ENCODE measurements around the gene RAE1. TPM values are rescaled to one million over a fixed set of nuclear protein-coding genes. Genes with fewer than 3 reads are reported as not detected.

RAE1 gene
- total RNA-seq, 1 donor = 24.6 TPM

DNA sequence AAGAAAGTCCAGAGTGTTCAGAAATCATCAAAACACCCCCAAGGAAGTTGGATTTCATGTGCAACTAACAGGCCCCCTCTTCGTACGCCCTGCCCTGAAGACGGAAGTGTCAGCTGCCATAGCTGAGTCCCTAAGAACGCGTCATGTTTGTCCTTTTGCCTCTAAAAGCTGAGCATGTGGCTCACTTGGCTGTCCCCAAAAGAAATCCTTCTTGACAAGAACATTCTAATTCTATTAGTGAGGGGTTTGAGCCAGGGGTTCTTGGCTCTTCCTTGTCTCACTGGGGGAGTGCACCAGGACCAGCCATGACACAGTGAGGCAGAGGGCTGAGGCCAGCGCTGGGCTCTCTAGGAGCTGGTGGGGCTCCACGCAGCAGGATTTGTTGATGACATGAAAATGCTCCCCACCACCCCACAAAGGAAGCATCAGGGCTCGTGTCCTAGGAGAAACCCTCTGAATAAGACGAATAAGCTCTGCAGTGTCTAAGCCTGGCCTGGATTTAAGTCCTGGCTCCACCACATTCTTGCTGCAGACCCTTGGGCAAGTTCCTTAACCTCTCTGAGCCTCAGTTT is 41.4 kb upstream of the RAE1 start:
- H3K27me3 ChIP-seq (ENCODE audit: insufficient read depth, low read length) = no peaks in the 10 kb centered on the region
- no peaks in the 10 kb centered on the region for H4K20me1 ChIP-seq (ENCODE audit: insufficient read depth, low read length)
- no peak overlapping the region for H3K4me3 ChIP-seq (ENCODE audit: insufficient read depth, low read length)
- H3K4me2 ChIP-seq (ENCODE audit: insufficient read depth, low read length) = no peak overlapping the region
- no peak for DNase-seq (ENCODE audit: insufficient read length, low spot score, missing footprints)
- H2AFZ ChIP-seq (ENCODE audit: low read length) = no peak overlapping the region
- H3K36me3 ChIP-seq (ENCODE audit: insufficient read depth, low read length) = no peaks in the 10 kb centered on the region
- no peaks in the 10 kb centered on the region for H3K4me1 ChIP-seq (ENCODE audit: insufficient read depth, low read length)
- no peak overlapping the region for H3K27ac ChIP-seq (ENCODE audit: low read depth, low read length)
- TF ChIP-seq, protein P1, sequence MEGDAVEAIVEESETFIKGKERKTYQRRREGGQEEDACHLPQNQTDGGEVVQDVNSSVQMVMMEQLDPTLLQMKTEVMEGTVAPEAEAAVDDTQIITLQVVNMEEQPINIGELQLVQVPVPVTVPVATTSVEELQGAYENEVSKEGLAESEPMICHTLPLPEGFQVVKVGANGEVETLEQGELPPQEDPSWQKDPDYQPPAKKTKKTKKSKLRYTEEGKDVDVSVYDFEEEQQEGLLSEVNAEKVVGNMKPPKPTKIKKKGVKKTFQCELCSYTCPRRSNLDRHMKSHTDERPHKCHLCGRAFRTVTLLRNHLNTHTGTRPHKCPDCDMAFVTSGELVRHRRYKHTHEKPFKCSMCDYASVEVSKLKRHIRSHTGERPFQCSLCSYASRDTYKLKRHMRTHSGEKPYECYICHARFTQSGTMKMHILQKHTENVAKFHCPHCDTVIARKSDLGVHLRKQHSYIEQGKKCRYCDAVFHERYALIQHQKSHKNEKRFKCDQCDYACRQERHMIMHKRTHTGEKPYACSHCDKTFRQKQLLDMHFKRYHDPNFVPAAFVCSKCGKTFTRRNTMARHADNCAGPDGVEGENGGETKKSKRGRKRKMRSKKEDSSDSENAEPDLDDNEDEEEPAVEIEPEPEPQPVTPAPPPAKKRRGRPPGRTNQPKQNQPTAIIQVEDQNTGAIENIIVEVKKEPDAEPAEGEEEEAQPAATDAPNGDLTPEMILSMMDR (IDR thresholded peaks at IDR 0.05; ENCODE audit: extremely low read depth, low read depth, low read length) = no peak
- H3K9me3 ChIP-seq (ENCODE audit: low read depth, low read length) = no peaks in the 10 kb centered on the region
- no peaks in the 10 kb centered on the region for H3K79me2 ChIP-seq (ENCODE audit: insufficient read depth, low read length)

DNA sequence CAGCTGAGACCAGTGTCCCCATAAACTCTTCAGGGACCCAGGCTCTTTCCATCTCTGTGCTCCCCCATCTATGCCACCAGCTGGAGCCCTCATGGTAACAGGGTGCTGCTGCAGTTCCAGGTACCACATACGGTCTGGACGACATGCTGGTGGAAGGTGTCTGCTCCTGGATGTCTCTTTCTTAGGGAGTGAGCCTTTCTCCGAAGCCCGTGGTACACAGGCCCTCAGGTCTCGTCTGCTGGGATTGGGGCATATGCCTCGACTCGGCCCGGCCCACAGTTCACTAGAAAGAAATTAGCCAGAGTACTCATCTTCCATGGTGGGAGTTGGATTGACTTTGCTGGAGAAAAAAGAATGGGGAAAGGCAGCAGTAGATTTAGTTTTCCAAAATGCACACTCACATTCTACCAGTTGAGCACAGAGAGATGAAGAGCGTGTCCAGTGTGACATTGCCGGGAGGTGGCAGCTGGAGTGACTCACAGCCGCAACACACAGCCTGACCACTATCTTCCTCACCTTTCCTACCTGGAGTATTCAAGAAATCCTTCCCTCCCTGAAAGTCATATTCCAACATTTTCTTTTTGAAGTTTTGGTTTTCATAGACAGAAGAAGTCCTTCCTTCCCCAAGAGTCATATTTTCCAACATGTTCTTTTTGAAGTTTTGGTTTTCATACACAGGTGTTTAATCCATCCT is 40.1 kb upstream of the RAE1 start:
- Histone ChIP-seq H3K4me3 (ENCODE audit: insufficient read depth, low read length) (no peak overlapping the region), H3K36me3 (ENCODE audit: insufficient read depth, low read length) (no peaks in the 10 kb centered on the region), H4K20me1 (ENCODE audit: insufficient read depth, low read length) (no peaks in the 10 kb centered on the region), H3K4me2 (ENCODE audit: insufficient read depth, low read length) (no peak overlapping the region), H3K4me1 (ENCODE audit: insufficient read depth, low read length) (no peaks in the 10 kb centered on the region), H2AFZ (ENCODE audit: low read length) (no peak overlapping the region), H3K9me3 (ENCODE audit: low read depth, low read length) (no peaks in the 10 kb centered on the region), H3K27ac (ENCODE audit: low read depth, low read length) (no peak overlapping the region), H3K27me3 (ENCODE audit: insufficient read depth, low read length) (no peaks in the 10 kb centered on the region), H3K79me2 (ENCODE audit: insufficient read depth, low read length) (no peaks in the 10 kb centered on the region)
- TF ChIP-seq, protein P1 (IDR thresholded peaks at IDR 0.05; ENCODE audit: extremely low read depth, low read depth, low read length) = no peak
- DNase-seq (ENCODE audit: insufficient read length, low spot score, missing footprints) = peak; percentile 74

DNA sequence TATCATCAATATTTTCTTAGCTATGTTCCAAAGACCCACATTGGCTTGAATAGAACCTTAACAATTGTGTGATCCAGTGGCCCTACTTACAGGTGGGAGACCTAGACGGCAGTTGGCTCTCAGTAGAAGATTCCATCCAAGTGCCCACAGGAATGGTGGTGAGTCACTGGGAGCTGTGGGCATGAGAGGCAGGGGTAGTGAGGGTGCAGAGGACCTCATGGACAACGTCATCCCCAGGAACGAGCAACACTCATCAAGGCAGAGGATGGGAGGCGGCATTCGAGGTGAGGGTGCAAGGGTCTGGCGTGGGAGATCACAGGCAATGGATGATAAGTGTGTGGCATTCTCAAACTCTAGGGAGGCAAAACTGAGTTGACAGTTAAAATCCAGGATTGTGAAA is 38.9 kb upstream of the RAE1 start:
- no peak overlapping the region for H2AFZ ChIP-seq (ENCODE audit: low read length)
- H4K20me1 ChIP-seq (ENCODE audit: insufficient read depth, low read length) = no peaks in the 10 kb centered on the region
- DNase-seq (ENCODE audit: insufficient read length, low spot score, missing footprints) = no peak
- TF ChIP-seq, protein P1 (IDR thresholded peaks at IDR 0.05; ENCODE audit: extremely low read depth, low read depth, low read length) = no peak
- no peaks in the 10 kb centered on the region for H3K36me3 ChIP-seq (ENCODE audit: insufficient read depth, low read length)
- no peaks in the 10 kb centered on the region for H3K4me1 ChIP-seq (ENCODE audit: insufficient read depth, low read length)
- H3K27ac ChIP-seq (ENCODE audit: low read depth, low read length) = no peak overlapping the region
- no peak overlapping the region for H3K4me3 ChIP-seq (ENCODE audit: insufficient read depth, low read length)
- H3K9me3 ChIP-seq (ENCODE audit: low read depth, low read length) = no peaks in the 10 kb centered on the region
- H3K4me2 ChIP-seq (ENCODE audit: insufficient read depth, low read length) = no peak overlapping the region
- no peaks in the 10 kb centered on the region for H3K27me3 ChIP-seq (ENCODE audit: insufficient read depth, low read length)
- no peaks in the 10 kb centered on the region for H3K79me2 ChIP-seq (ENCODE audit: insufficient read depth, low read length)

DNA sequence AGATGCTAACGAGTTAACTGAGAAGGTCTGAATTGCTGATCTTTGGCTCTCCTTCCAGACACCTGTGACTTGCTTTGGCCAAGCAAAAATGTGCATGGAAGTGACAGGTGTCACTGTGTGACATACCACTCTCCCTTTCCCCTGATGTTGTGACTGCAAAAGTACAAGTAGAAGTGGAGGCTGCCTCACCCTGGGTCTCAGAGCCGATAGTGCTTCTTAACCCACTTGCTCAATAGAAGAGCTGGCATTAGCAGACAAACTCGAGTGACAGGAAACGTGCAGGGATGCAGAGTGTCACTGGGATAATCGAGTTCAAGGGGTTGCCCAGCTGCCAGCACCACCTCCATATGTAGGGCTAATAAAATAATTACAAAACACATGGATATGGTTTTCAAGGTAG is 37.8 kb upstream of the RAE1 start:
- H3K27ac ChIP-seq (ENCODE audit: low read depth, low read length) = no peak overlapping the region
- no peak for DNase-seq (ENCODE audit: insufficient read length, low spot score, missing footprints)
- no peaks in the 10 kb centered on the region for H4K20me1 ChIP-seq (ENCODE audit: insufficient read depth, low read length)
- H3K4me3 ChIP-seq (ENCODE audit: insufficient read depth, low read length) = no peak overlapping the region
- H2AFZ ChIP-seq (ENCODE audit: low read length) = no peak overlapping the region
- H3K27me3 ChIP-seq (ENCODE audit: insufficient read depth, low read length) = no peaks in the 10 kb centered on the region
- H3K36me3 ChIP-seq (ENCODE audit: insufficient read depth, low read length) = no peaks in the 10 kb centered on the region
- no peaks in the 10 kb centered on the region for H3K4me1 ChIP-seq (ENCODE audit: insufficient read depth, low read length)
- H3K9me3 ChIP-seq (ENCODE audit: low read depth, low read length) = no peaks in the 10 kb centered on the region
- TF ChIP-seq, protein P1 (IDR thresholded peaks at IDR 0.05; ENCODE audit: extremely low read depth, low read depth, low read length) = no peak
- no peaks in the 10 kb centered on the region for H3K79me2 ChIP-seq (ENCODE audit: insufficient read depth, low read length)
- H3K4me2 ChIP-seq (ENCODE audit: insufficient read depth, low read length) = no peak overlapping the region

Measured in osteoblast (primary cell).